Endothelial cell of umbilical vein (primary cell): ENCODE results near the gene DLEC1.

Experiments used
- CTCF ChIP-seq, 2 donors: IDR thresholded peaks; 1 replicate in 1 of 2; 2 replicates in 1 of 2; pipeline ENCODE4 v1.5.1; 2011; ENCODE audit warnings: low read length in 2 of 2, mild to moderate bottlenecking in 2 of 2, moderate library complexity in 2 of 2, control low read depth in 1 of 2, inconsistent platforms in 1 of 2, low read depth in 1 of 2; ENCODE audit not compliant: insufficient read depth in 1 of 2; ENCODE audit errors: extremely low read depth in 1 of 2
- EZH2 ChIP-seq: IDR thresholded peaks from 2 replicates; pipeline ENCODE4 v1.6.1; 2012; ENCODE audit warnings: borderline replicate concordance, low read depth, mild to moderate bottlenecking, moderate library complexity, low read length, inconsistent platforms; ENCODE audit not compliant: severe bottlenecking
- GATA2 ChIP-seq: IDR thresholded peaks from 2 replicates; pipeline ENCODE4 v1.7.0; 2011; ENCODE audit warnings: low read depth, mild to moderate bottlenecking, moderate library complexity, mixed read lengths, low read length; ENCODE audit not compliant: insufficient read length, insufficient read depth
- JUN ChIP-seq: IDR thresholded peaks from 2 replicates; pipeline ENCODE4 v1.6.1; 2011; ENCODE audit warnings: borderline replicate concordance, low read depth; ENCODE audit not compliant: insufficient read length, insufficient read depth
- POLR2A ChIP-seq: IDR thresholded peaks from 2 replicates; pipeline ENCODE4 v1.6.1; 2012; ENCODE audit warnings: low read depth, mild to moderate bottlenecking, control low read depth, low read length
- POLR2AphosphoS5 ChIP-seq: IDR thresholded peaks from 2 replicates; pipeline ENCODE4 v1.6.1; 2012; ENCODE audit warnings: low read depth, mild to moderate bottlenecking, control low read depth, low read length, moderate library complexity; ENCODE audit not compliant: insufficient read depth
- TF ChIP-seq, protein P1 (sequence below): IDR thresholded peaks from 2 replicates; pipeline ENCODE4 v1.6.1; 2011; ENCODE audit not compliant: insufficient read depth, insufficient read length

GRCh38 chr3:38095669-38096483 is 56.9 kb downstream of the DLEC1 start:
- TF ChIP-seq POLR2A = no peak
- no peak for TF ChIP-seq CTCF (IDR thresholded peaks at IDR 0.05; ENCODE audit: extremely low read depth in 1 of 2, insufficient read depth in 1 of 2, low read depth in 1 of 2, low read length in 2 of 2)
- TF ChIP-seq POLR2AphosphoS5 = no peak
- no peak for TF ChIP-seq EZH2
- TF ChIP-seq JUN = no peak
- TF ChIP-seq, protein P1, sequence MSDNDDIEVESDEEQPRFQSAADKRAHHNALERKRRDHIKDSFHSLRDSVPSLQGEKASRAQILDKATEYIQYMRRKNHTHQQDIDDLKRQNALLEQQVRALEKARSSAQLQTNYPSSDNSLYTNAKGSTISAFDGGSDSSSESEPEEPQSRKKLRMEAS = no peak
- no peak for TF ChIP-seq GATA2
